ENCODE results near the gene PARD3. TPM values are rescaled to one million over a fixed set of nuclear protein-coding genes. Genes with fewer than 3 reads are reported as not detected.

The PARD3 gene
- total RNA-seq, 1 experiment from 2014 or later, result 19.3 TPM

DNA sequence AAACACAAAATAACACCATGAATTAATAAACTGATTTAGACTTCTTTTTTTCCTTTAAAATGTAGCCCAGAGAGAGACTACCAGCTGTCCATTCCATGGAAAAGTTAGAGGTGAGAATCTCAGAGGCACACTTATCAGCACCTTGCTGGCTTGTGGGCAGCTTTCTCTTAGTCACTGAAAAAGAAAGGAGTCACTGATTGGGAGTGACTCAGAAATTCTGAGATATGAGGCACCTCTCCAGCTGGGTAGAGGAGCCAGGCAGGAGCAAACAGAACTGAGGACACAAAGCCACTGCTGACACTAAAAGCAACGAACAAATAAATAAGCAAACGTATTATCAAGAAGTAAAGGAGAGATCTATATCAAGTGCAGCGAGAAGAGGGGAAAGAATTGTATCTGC lies 310.6 kb downstream of the PARD3 start:
- peak; percentile 39 for DNase-seq (ENCODE audit: low spot score)

DNA sequence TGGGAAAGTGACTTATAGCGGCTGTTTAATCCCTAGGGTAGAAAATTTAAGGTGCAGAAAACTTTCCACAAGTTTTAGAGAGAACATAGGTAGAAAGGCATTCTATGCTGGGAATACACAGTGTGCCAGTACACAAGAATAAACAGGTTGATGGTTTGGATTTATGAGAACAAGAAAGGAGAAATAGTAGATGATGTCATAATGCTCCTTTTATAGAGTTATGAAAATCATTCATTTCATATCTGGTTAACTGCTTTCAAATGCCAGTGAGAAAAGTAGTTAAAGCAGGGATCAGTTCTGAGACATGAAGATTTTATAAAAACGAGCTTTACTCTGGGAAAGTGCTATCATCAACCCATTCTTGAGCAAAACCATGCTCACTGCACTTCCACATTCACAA lies 311.4 kb downstream of the PARD3 start:
- no peak for DNase-seq (ENCODE audit: low spot score)

DNA sequence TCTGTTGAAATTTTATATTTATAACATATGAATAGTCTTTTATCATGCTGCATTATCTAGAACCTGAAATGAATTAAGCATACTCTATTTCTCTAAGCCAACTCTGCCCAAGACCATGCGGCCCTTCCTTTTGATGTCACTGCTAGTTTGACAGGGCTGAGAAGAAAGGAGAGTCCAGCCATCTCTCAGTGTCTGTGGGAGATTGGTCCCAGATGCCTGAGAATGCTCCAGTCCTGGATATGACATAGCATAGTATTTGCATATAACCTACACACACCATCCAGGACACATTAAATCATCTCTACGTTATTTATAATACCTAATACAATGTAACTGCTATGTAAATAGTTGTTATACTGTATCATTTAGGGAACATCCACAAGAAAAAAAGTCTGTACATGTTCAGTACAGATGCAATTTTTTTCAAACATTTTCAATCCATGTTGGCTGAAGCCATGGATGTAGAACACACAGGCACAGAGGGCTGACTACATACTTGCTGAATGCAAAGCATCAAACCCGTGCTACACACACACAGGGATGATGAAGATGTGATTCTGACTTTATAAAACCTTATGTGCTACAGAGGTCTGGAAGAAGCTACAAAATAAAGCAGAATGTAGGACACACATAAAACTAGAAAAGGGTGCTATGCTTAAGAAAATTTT lies 315.4 kb downstream of the PARD3 start:
- no peak for DNase-seq (ENCODE audit: low spot score)

DNA sequence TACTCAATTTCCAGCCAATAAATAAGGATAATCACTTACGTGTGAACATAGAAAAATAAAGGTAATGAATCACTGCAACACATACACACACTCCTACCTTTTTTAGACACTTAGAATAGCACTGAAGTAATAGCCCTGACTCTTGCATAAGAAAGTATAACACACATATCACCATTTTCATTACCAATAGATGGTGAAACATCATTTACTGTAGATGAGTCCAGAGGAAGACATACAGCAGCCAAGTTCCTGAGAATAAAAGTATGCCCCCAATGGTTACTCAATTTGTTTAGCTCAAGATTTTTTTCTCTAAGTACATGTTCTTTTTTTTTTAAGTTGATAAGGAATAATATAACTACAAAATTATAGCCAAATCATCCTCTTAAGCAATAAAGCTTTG lies 316.3 kb downstream of the PARD3 start:
- no peak for DNase-seq (ENCODE audit: low spot score)

DNA sequence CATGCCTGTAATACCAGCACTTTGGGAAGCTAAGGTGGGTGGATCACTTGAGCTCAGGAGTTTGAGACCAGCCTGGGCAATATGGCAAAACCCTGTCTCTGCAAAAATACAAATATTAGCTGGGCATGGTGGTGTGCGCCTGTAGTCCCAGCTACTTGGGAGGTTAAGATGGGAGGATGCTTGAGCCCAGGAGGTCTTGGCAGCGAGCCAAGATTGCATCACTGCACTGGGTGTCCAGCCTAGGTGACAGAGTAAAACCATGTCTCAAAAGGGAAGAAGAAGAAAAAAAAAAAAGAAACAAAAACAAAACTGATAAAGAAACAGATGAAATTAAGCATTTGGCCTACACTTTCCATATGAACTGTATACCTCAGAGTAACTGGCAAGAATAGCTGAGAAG lies 319.2 kb downstream of the PARD3 start:
- DNase-seq (ENCODE audit: low spot score), result no peak

DNA sequence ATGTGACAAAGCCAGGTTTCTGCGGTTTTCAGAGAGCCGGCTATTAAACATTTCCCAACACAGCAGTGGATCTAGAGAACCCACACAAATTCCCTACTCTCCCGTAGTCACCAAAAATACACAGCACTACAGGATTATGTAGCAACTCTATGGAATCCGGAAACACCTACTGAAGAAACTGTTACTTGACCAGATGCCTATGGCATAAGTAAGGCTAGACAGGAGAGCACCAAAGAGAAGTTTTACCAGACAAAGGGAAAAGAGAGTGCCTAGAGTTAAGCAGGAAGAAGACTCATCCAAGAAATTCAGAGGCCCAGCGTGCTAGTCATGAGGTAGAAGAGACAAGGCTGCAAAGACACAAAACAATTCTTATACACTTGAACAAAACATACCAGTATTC lies 321.1 kb downstream of the PARD3 start:
- no peak for DNase-seq (ENCODE audit: low spot score)

DNA sequence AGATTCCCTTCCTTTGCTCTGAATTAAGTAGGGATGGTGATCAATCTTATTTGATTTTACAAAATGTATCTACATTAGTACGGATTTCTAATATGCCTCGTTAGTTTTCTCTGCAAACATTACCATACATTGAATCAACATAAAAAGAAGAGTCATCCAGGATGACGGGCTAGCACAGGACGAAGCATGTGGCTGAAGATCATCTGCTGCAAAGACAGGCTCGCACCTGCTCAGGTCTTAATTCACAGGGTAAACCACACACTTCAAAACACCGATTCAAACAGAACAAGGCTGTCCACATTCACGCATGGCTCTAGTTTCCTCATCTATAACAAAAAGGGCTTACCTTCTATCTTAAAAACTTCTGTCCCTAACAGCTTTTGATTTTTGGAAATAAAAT lies 323.0 kb downstream of the PARD3 start:
- no peak for DNase-seq (ENCODE audit: low spot score)

DNA sequence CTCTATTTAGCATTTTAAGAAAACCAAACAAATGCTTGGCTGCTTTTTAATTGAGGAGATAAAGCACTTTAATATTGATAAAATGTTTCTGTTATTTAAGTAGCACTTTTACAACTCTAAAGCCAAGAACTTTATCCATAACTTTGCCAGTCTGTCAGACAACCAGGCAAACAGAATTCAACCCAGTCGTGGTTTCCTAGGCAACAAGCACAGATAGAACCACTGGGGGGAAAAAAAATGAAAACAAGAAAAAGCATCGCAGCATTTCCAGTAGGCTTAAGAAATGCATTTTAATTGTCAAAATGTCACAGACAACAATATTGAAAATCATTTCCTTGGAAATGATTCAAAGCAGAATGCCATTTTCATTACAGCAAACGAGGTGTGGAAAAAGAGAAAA lies 323.4 kb downstream of the PARD3 start:
- no peak for DNase-seq (ENCODE audit: low spot score)

DNA sequence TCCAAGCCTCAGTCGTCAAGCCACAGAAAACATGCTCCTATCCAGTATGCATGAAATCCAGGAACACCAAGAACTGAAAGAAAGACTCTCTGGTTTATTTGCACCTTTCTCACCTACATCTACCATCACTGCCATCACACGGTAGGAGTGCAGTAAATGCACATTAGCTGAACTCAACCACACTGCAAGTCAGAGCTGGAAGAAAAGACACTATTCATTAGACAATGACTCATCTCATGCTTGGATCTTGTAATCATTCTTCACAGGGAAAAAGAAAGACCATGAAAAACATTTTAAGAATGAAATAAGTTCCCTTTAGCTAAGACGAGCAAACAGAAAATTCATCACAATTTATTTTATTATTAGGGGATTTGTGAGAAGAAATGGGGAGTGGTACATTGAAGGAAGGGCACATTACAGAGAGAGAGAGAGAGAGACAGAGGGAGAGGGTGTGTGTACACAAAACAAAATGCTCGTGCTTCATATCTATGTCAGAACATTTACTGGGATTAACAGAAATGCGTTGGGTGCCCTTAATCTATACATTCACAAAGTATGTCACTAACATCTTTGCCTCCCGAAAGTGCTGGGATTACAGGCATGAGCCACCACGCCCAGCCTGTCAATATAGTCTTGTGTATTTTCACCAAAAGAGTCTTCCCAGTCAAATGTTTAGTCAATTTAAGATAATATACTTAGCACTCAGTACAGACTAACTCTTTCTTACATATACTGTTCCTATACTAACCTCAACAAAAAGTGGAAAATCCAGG lies 324.9 kb downstream of the PARD3 start:
- DNase-seq (ENCODE audit: low spot score), result peak; percentile 4

DNA sequence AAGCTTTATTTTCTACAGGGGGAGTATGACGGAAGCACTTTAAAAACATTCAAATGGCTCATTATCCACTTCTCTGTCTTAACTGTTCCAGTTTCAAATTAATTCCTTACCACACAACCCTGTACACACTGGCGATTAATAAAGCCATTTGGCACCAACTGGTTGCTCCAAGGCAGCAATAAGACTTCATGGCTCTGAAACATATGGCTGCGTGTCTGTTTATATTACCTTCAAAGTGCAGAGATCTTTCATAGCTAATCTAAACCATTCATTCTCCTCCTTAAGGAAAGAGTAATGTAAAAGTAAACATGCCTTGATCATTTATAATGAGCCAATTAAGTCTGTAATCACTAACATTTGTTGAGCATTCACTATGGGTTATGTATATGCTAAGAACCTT lies 325.7 kb downstream of the PARD3 start:
- DNase-seq (ENCODE audit: low spot score), result no peak

DNA sequence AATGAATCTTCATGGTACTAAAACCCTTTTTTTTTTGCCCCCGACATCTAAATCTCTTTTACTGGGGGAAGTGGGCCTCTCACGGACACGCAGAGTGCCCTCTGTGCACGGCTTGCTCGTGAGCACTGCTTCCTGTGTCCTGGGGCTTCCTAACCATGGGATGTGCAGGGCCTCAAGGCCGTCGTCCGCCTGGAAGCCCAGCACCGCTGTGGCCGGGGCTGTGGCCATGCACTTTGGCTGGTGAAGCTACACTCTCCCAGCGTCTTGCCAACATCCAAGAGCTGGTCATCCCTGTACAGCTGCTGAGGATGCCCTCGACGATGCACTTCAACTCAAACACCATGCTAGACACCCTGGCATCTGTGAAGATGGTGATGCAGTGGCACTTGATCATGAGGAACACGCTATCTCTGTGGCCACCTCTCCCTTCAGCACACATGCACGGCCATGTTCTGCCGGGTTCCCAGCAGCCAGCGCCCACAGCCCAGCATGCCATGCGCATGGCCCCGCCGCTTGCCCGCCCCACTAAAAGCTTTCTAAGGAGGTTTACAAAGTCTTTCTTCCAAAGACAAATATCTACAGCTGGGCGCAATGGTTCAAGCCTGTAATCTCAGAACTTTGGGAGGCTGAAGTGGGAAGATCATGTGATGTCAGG lies 326.5 kb downstream of the PARD3 start:
- no peak for DNase-seq (ENCODE audit: low spot score)

DNA sequence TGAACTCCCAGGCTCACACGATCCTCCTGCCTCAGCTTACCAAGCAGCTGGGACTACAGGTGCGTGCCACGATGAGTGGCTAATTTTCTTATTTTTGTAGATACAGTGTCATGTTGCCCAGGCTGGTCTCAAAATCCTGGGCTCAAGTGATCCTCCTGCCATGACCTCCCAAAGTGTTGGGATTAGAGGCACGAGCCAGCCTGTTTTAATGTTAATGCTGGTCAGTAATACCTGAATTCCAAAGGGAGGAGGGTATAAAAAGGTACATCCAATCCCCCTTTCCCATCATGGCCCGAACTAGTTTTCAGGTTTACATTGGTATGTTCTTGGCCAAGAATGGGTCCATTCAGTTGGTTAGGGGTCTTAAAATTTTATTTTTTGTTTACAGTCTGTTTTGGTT lies 329.1 kb downstream of the PARD3 start:
- DNase-seq (ENCODE audit: low spot score), result no peak

DNA sequence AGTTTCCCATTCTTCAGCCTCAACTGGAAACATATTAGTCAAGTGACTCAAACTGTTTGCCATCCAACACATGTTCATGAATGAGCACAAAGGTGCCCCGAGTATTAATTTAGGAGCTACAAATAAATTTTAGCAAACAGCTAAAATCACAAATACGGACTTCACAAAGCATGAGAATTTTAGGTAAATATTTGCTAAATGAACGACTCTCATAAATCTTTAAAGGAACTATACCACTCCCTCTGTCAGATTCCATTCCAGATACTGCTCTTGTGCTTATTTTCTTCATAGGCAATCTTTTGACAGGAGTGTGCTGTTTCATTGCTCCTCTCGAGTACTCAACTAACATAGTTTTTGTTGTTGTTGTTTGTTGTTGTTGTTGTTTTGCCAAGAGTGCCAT lies 330.9 kb downstream of the PARD3 start:
- no peak for DNase-seq (ENCODE audit: low spot score)

DNA sequence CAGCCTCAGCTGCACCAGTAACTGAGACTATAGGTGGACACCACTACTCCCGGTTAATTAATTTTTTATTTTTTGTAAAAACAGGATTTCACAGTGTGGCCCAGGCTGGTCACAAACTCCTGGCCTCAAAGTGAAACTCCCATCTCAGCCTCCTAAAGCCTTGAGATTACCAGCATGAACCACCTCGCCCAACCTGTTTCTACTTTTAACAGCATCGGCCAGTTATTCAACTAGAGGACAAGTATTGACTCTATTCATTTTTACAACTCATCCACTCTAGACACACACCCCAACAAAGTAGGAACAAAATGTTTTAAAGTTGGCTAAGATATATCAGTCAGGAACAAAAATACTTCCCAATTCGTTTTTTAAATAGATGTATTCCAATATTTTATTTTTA lies 334.8 kb downstream of the PARD3 start:
- no peak for DNase-seq (ENCODE audit: low spot score)

DNA sequence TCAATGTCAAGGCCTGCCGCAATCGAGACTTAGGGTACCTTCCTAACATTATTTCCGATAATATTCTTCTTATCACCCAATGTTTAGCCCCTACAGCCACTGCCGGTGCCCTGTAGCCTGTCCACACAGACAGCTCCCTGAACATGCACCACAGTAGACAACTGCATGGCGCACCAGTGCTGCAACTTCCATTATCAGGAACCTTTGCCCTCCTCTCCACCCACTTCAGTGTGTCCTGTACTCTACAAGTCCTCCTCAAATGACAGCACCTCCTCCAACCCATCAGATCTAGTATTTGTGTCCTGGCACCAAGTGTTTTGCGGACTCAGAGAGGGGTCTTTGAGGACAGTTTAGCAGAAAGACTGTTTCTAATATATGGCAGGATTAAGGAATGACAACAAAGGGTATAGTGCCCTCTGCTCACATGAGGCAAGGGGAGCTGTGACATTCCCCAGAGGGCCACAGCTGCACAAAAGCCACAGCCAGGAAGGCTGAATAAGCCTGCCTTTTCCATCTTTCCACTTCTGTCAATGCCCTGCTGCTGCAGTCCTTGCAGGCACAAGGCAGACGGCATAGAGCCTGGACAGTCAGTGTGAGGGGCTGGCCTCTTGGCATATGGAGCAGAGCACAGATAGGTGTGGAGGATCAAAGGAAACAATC lies 335.4 kb downstream of the PARD3 start:
- no peak for DNase-seq (ENCODE audit: low spot score)

DNA sequence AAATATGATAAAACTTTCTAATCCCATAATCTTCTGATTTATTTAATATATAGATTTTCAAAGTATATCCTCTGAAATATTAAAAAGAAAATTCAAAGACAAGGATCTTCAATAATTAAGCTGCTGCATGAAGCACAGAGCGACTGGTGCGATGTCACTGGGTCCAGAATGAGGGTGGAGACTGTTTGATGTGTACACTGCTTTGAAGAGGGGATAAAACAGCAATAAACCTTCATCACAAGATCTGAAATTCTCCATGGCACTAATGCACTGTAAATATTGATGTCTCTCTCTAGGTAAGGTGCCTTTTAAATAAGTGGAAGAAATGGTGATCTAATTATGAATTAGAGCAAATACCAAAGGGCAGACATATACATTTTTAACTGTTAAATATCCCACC lies 337.8 kb downstream of the PARD3 start:
- DNase-seq (ENCODE audit: low spot score), result no peak

DNA sequence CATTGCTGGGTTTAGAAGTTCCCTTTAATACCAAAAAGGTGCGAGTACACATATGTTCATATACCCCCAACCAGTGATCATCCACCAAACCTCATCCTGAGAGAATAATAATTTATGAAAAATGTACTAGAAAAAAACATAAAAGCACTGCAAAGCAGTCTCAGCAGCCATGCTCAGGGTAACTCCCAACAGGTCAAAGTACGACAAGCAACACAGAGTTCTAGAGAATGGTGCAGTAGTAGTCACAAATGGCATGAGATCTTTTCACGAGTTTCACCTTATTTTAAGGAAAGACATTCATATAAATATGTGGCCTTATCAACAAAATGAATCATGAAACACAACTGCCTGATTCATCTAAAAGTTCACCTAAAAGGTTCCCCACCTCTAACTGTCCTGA lies 338.5 kb downstream of the PARD3 start:
- no peak for DNase-seq (ENCODE audit: low spot score)

DNA sequence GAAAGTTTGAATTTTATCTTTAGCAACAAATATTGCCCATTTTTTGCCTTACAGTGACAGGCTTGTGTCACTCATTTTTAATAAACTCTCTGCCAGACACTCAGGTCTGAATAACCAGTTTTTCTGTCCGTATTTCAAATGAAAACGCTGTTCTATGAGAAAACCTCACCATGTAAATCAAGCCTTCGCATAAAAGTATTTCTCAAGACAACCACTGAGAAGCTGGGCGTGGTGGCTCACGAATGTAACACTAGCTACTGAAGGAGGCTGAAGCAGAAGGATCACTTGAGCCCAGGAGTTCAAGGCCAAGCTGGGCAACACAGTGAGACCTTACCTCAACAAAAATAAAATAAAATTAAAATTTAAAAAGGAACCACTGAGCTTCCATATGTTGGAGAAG lies 339.3 kb downstream of the PARD3 start:
- no peak for DNase-seq (ENCODE audit: low spot score)

DNA sequence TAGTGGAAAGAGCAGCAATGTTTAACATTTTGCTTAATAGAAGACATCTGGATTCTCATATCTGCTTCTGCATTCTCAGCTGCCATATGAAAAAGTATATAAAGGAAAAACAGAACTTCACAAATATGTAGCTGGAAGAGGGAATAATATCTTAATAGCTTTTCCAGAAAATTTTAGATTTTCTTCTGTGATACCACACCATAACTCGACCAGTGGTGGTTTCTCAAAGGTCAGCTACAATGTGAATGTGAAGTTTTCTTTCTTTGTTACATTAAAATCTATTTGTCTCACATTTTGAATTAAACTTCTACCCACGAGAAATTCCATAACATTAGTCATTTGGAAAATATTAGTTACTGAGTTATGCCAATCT lies 339.8 kb downstream of the PARD3 start:
- no peak for DNase-seq (ENCODE audit: low spot score)

DNA sequence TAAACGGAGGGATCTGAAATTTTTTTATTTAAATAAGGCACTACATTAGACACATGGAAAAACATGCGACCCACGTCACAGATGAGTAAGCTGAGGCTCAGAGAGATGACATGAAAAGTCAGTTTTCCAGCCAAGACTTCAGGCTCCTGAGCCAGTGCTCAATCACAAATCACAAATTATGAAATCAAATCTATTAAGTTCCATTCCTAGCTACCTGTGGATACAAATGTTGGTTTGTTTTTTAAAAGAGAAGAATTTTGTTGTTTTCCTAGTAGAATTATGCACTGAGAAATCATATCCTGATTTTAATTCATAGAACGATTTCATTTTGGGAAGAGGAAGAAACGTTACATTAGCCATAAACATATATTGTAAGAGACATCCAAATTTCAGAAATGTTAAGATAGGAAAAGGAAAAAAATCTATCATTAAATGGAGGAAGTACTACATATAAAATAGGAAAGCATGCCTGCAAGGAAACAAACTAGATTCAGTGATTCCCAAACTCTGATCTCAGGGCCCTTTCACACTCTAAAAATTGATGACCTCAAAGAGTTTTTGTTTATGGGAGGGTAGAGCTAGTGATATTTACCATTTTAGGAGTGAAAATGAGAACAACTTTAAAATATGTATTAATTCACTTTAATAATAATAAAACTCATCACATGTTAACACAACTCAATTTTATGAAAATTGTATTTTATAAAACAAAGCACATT lies 340.4 kb downstream of the PARD3 start:
- no peak for DNase-seq (ENCODE audit: low spot score)

DNA sequence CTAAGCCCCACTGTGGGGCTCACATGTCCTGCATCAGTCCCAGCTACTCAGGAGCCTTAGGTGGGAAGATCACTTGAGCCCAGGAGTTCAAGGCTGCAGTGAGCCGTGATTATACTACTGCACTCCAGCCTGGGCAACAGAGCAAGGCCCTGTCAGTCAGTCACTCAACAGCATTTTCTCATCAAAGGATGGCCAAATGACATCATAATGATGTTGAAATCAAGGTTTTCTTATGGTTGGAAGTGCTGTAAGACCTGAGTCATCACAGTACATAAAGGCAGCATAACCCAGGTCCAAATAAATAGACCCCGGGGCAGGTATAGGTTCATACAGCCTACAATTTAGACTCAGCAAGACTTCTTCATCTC lies 341.1 kb downstream of the PARD3 start:
- no peak for DNase-seq (ENCODE audit: low spot score)
